A549 (cell line): Measurements from ENCODE around the gene ESPN. TPM values are rescaled to one million over a fixed set of nuclear protein-coding genes. Genes with fewer than 3 reads are reported as not detected.

Experiments used
- ATAC-seq, 2 experiments: fragments of 200-7000 bp in 1 of 2; fragments of >200 bp in 1 of 2; cut with Nextera tagmentation in 1 of 2; cut with Tn5 transposase in 1 of 2; 3 replicates each; pipeline versions ENCODE4 v1.8.0 to v1.9.1; 2018 to 2020; ENCODE audit warnings: mild to moderate bottlenecking in 1 of 2, moderate library complexity in 1 of 2
- CTCF ChIA-PET: fragments of 300-600 bp; sonication (Branson Sonifier 250); formaldehyde crosslinking; extraction: SDS; loops from one replicate; lab custom pipeline; 2021; ENCODE audit warnings: antibody characterized with exemption, inconsistent platforms; lab: Yijun Ruan, JAX
- POLR2A ChIA-PET: fragments of 350-600 bp; formaldehyde crosslinking; extraction: SDS; loops from one replicate; lab custom pipeline; 2021; ENCODE audit warnings: antibody characterized with exemption, inconsistent platforms; lab: Yijun Ruan, JAX
- DNase-seq, 2 experiments: peaks; one replicate each; pipeline versions ENCODE4 v3.0.0 to v3.0.0-alpha.2; 2011 to 2016; ENCODE audit warnings: low read depth in 1 of 2, low spot score in 1 of 2
- FAIRE-seq: peaks from 2 replicates; lab custom pipeline; 2011; peaks lifted over from hg19 to GRCh38; lab: Jason Lieb, UNC
- H3K27ac ChIP-seq, 2 experiments: fragments of >200 bp; sonication (Bioruptor Twin); formaldehyde crosslinking; 3 replicates each; pipeline ENCODE4 v1.5.1; 2016 to 2017
- H3K4me1 ChIP-seq: fragments of >200 bp; sonication (Bioruptor Twin); formaldehyde crosslinking; 3 replicates; pipeline ENCODE4 v1.6.1; 2016
- H3K4me2 ChIP-seq: fragments of >200 bp; sonication (Bioruptor Twin); formaldehyde crosslinking; 3 replicates; pipeline ENCODE4 v1.6.1; 2016
- H3K4me3 ChIP-seq: fragments of >200 bp; sonication (Bioruptor Twin); formaldehyde crosslinking; 3 replicates; pipeline ENCODE4 v1.5.1; 2016
- H3K9me3 ChIP-seq: fragments of >200 bp; sonication (Bioruptor Twin); formaldehyde crosslinking; 3 replicates; pipeline ENCODE4 v1.6.1; 2016
- CEBPB ChIP-seq, 2 experiments: fragments of >200 bp in 1 of 2; sonication (Bioruptor Twin) in 1 of 2; formaldehyde crosslinking in 1 of 2; IDR thresholded peaks; 2 replicates each; pipeline ENCODE4 v1.6.1; 2012 to 2016
- CHD2 ChIP-seq: fragments of 150-350 bp; IDR thresholded peaks from 2 replicates; pipeline ENCODE4 v1.6.1; 2014; ENCODE audit warnings: low read length; ENCODE audit not compliant: partially characterized antibody
- CHD4 ChIP-seq: fragments of 200-600 bp; sonication (generic); IDR thresholded peaks from 2 replicates; pipeline ENCODE4 v1.6.1; 2016; ENCODE audit warnings: antibody characterized with exemption, mild to moderate bottlenecking, borderline replicate concordance
- CTCF ChIP-seq: fragments of >200 bp; sonication (Bioruptor Twin); formaldehyde crosslinking; IDR thresholded peaks from 3 replicates; pipeline ENCODE4 v1.5.1; 2016
- EHF ChIP-seq: fragments of 250-450 bp; sonication (Bioruptor Pico); IDR thresholded peaks from 2 replicates; pipeline ENCODE4 v1.5.0; 2020; ENCODE audit warnings: mild to moderate bottlenecking
- EP300 ChIP-seq, 2 experiments: fragments of >200 bp; sonication (Bioruptor Twin); formaldehyde crosslinking; IDR thresholded peaks; 2 replicates in 1 of 2; 3 replicates in 1 of 2; pipeline ENCODE4 v1.6.1; 2016 to 2017
- ESRRA ChIP-seq: fragments of 150-350 bp; IDR thresholded peaks from 2 replicates; pipeline ENCODE4 v1.6.1; 2014; ENCODE audit warnings: mild to moderate bottlenecking, low read length, borderline replicate concordance
- GATA3 ChIP-seq: IDR thresholded peaks from 2 replicates; pipeline ENCODE4 v1.6.1; 2012; ENCODE audit warnings: borderline replicate concordance
- HEYL ChIP-seq: fragments of 250-450 bp; sonication (Bioruptor Pico); IDR thresholded peaks from 2 replicates; pipeline ENCODE4 v1.8.0; 2021; ENCODE audit warnings: mild to moderate bottlenecking, moderate library complexity
- HMGXB4 ChIP-seq: fragments of 250-450 bp; sonication (Bioruptor Pico); IDR thresholded peaks from 2 replicates; pipeline ENCODE4 v1.5.0; 2021; ENCODE audit warnings: mild to moderate bottlenecking, moderate library complexity, borderline replicate concordance
- HOXA7 ChIP-seq: fragments of 250-450 bp; sonication (Bioruptor Pico); IDR thresholded peaks from 2 replicates; pipeline ENCODE4 v1.5.0; 2020; ENCODE audit warnings: mild to moderate bottlenecking, moderate library complexity
- HOXB5 ChIP-seq: fragments of 250-450 bp; sonication (Bioruptor Pico); IDR thresholded peaks from 2 replicates; pipeline ENCODE4 v1.5.0; 2020; ENCODE audit warnings: mild to moderate bottlenecking, moderate library complexity
- JUN ChIP-seq, 2 experiments: fragments of >200 bp; sonication (Bioruptor Twin); formaldehyde crosslinking; IDR thresholded peaks; 2 replicates in 1 of 2; 3 replicates in 1 of 2; pipeline ENCODE4 v1.6.1; 2016 to 2017
- JUNB ChIP-seq: fragments of >200 bp; sonication (Bioruptor Twin); formaldehyde crosslinking; IDR thresholded peaks from 2 replicates; pipeline ENCODE4 v1.6.1; 2016
- MAFK ChIP-seq: fragments of 450-650 bp; IDR thresholded peaks from 2 replicates; pipeline ENCODE4 v1.6.1; 2014; ENCODE audit not compliant: partially characterized antibody
- MYC ChIP-seq: IDR thresholded peaks from 2 replicates; pipeline ENCODE4 v1.6.1; 2012; ENCODE audit warnings: mild to moderate bottlenecking, inconsistent platforms, low read length, improper control_type of control experiment, borderline replicate concordance
- NPAS2 ChIP-seq: fragments of 250-450 bp; sonication (Bioruptor Pico); IDR thresholded peaks from 2 replicates; pipeline ENCODE4 v1.8.0; 2022; ENCODE audit warnings: mild to moderate bottlenecking, moderate library complexity, borderline replicate concordance
- NR3C1 ChIP-seq: fragments of >200 bp; sonication (Bioruptor Twin); formaldehyde crosslinking; IDR thresholded peaks from 3 replicates; pipeline ENCODE4 v1.6.1; 2017
- POLR2AphosphoS2 ChIP-seq: conservative IDR thresholded peaks from 2 replicates; pipeline ENCODE4 v1.6.1; 2012; ENCODE audit warnings: low read length, improper control_type of control experiment, inconsistent platforms
- RAD21 ChIP-seq, 2 experiments: fragments of >200 bp in 1 of 2; sonication (Bioruptor Twin) in 1 of 2; formaldehyde crosslinking in 1 of 2; IDR thresholded peaks in 1 of 2; conservative IDR thresholded peaks in 1 of 2; 2 replicates in 1 of 2; 3 replicates in 1 of 2; pipeline ENCODE4 v1.6.1; 2012 to 2018; ENCODE audit warnings: inconsistent platforms in 1 of 2
- RARB ChIP-seq: fragments of 250-450 bp; sonication (Bioruptor Pico); IDR thresholded peaks from 2 replicates; pipeline ENCODE4 v1.8.0; 2021; ENCODE audit warnings: mild to moderate bottlenecking, moderate library complexity
- RCOR1 ChIP-seq: fragments of 150-350 bp; IDR thresholded peaks from 2 replicates; pipeline ENCODE4 v1.6.1; 2014; ENCODE audit warnings: antibody characterized with exemption, low read length, low read depth
- RFX5 ChIP-seq: fragments of 450-650 bp; IDR thresholded peaks from 2 replicates; pipeline ENCODE4 v1.7.1; 2014; ENCODE audit warnings: antibody characterized with exemption, mild to moderate bottlenecking, moderate library complexity
- SREBF2 ChIP-seq: fragments of 450-650 bp; IDR thresholded peaks from 2 replicates; pipeline ENCODE4 v1.6.1; 2014; ENCODE audit warnings: mild to moderate bottlenecking, moderate library complexity
- TP53 ChIP-seq: fragments of 250-450 bp; sonication (Bioruptor Pico); IDR thresholded peaks from 2 replicates; pipeline ENCODE4 v1.5.0; 2021; ENCODE audit warnings: mild to moderate bottlenecking, moderate library complexity
- USF2 ChIP-seq: fragments of 450-650 bp; IDR thresholded peaks from 2 replicates; pipeline ENCODE4 v1.6.1; 2014; ENCODE audit warnings: antibody characterized with exemption
- ZFP36 ChIP-seq: fragments of 450-650 bp; IDR thresholded peaks from 2 replicates; pipeline ENCODE4 v1.6.1; 2014; ENCODE audit warnings: borderline replicate concordance; ENCODE audit not compliant: partially characterized antibody
- ZSCAN20 ChIP-seq: fragments of 250-450 bp; sonication (Bioruptor Pico); IDR thresholded peaks from 2 replicates; pipeline ENCODE4 v1.8.0; 2022; ENCODE audit warnings: mild to moderate bottlenecking, moderate library complexity
- WGBS: methylation state at CpG from one replicate; pipeline ENCODE4 v1.1.6; 2017; ENCODE audit errors: missing lambda C conversion rate; 5-methylcytosine and 5-hydroxymethylcytosine counted together
- polyA plus RNA-seq, 4 experiments: library from polyadenylated mRNA; depleted of rRNA in 3 of 4; stranded (reverse); fragments of >200 nt; fragmentation: RNase III in 1 of 4; extraction: RNeasy Plus Mini Kit Qiagen cat#74134 plus additional on column Dnase treatment in 1 of 4; gene quantifications; 2 replicates in 3 of 4; 3 replicates in 1 of 4; pipeline ENCODE4 v1.2.3, GENCODE V29; 2011 to 2017

Gene ESPN
- polyA plus RNA-seq, 2 of the 4 experiments (the other 2 are of a cell fraction) = 0.22 to 0.28 TPM

- no peak for TF ChIP-seq HOXB5 (CRISPR knock-in tag)
- no peak for TF ChIP-seq SREBF2
- TF ChIP-seq CTCF = no peak
- no peak for TF ChIP-seq HMGXB4 (CRISPR knock-in tag)
- no peak for TF ChIP-seq NR3C1
- no peak for TF ChIP-seq NPAS2 (CRISPR knock-in tag)
- TF ChIP-seq EHF = no peak
- no peak for TF ChIP-seq ZFP36
- TF ChIP-seq CHD2 = no peak
- no peak for TF ChIP-seq RCOR1
- no peak for TF ChIP-seq RARB
- TF ChIP-seq JUN (IDR thresholded peaks at IDR 0.05) = no peak
- no peak for TF ChIP-seq GATA3
- TF ChIP-seq MAFK = no peak
- no peak for TF ChIP-seq MYC
- TF ChIP-seq TP53 (CRISPR knock-in tag) = no peak
- Histone ChIP-seq H3K4me2 (no peak overlapping the region), H3K4me3 (no peak overlapping the region), H3K4me1 (no peaks in the 10 kb centered on the region; the same call in 2 of the 3 replicates), H3K27ac (no peak overlapping the region), H3K9me3 (no peaks in the 10 kb centered on the region)
- POLR2A ChIA-PET = no interaction called here
- no peak for DNase-seq
- ATAC-seq = no peak
- CTCF ChIA-PET = interaction anchor here (0.8 to 3.2 kb wide), 5 partner anchors 9 to 30 kb away, joined by 3 to 11 read pairs (median 5); no protein-coding TSS in a partner anchor
- 75% methylated on average over 12 of the region's 30 CpGs for WGBS
- FAIRE-seq = no peak
Measured at GRCh38 chr1:6467744-6468688, 43.4 kb downstream of the ESPN start.

- 85% methylated on average over 10 of the region's 13 CpGs for WGBS
- Histone ChIP-seq H3K4me1 (no peaks in the 10 kb centered on the region; the same call in 2 of the 3 replicates), H3K27ac (no peak overlapping the region), H3K4me2 (no peak overlapping the region), H3K4me3 (no peak overlapping the region), H3K9me3 (no peaks in the 10 kb centered on the region)
- ATAC-seq (no peak), FAIRE-seq (no peak), DNase-seq (no peak)
- POLR2A ChIA-PET = no interaction called here
- CTCF ChIA-PET = interaction anchor here (1.0 to 3.2 kb wide), 3 partner anchors 17 to 21 kb away, joined by 3 to 11 read pairs (median 8); no protein-coding TSS in a partner anchor
- TF ChIP-seq USF2 (no peak), POLR2AphosphoS2 (no peak), EP300 (IDR thresholded peaks at IDR 0.05) (no peak), HOXA7 (CRISPR knock-in tag) (no peak), EHF (no peak), CEBPB (IDR thresholded peaks at IDR 0.05) (no peak), JUNB (no peak), RFX5 (no peak), MAFK (no peak), RAD21 (conservative IDR thresholded peaks at IDR 0.05 in 1 of 2, IDR thresholded peaks at IDR 0.05 in 1 of 2) (no peak), ESRRA (no peak), ZSCAN20 (no peak), HEYL (CRISPR knock-in tag) (no peak), CHD2 (no peak), CHD4 (no peak), CTCF (no peak)
Measured at GRCh38 chr1:6468729-6469461, 44.3 kb downstream of the ESPN start.
